ENCODE data around the gene PERM1. TPM values are rescaled to one million over a fixed set of nuclear protein-coding genes. Genes with fewer than 3 reads are reported as not detected.

PERM1 gene
- polyA plus RNA-seq, 1 donor, result 0.22 TPM

GRCh38 chr1:985126-985525, 3.2 kb upstream of the PERM1 start:
- Histone ChIP-seq H3K36me3 (ENCODE audit: control insufficient read depth, insufficient read depth, low read length) (no peaks in the 10 kb centered on the region), H3K9me3 (ENCODE audit: control insufficient read depth, low read depth, low read length) (no peaks in the 10 kb centered on the region), H3K27me3 (ENCODE audit: control insufficient read depth, insufficient read depth, low read length) (peaks cover 36% of the 10 kb centered on the region), H3K4me1 (ENCODE audit: control insufficient read depth, insufficient read depth, low read length) (no peaks in the 10 kb centered on the region), H3K4me3 (ENCODE audit: low read length) (no peak overlapping the region), H3K27ac (ENCODE audit: low read length) (no peak overlapping the region)
- DNase-seq, result no peak
- no CpG with 5 or more reads among the region's 13 CpGs for WGBS (ENCODE audit: insufficient coverage, low lambda C conversion rate)

- Histone ChIP-seq H3K36me3 (ENCODE audit: control insufficient read depth, insufficient read depth, low read length) (no peaks in the 10 kb centered on the region), H3K9me3 (ENCODE audit: control insufficient read depth, low read depth, low read length) (peaks cover 1% of the 10 kb centered on the region), H3K27ac (ENCODE audit: low read length) (no peak overlapping the region), H3K27me3 (ENCODE audit: control insufficient read depth, insufficient read depth, low read length) (peaks cover 36% of the 10 kb centered on the region), H3K4me1 (ENCODE audit: control insufficient read depth, insufficient read depth, low read length) (no peaks in the 10 kb centered on the region), H3K4me3 (ENCODE audit: low read length) (no peak overlapping the region)
- DNase-seq, result no peak
- WGBS (ENCODE audit: insufficient coverage, low lambda C conversion rate), result 22% methylated on average over 4 of the region's 12 CpGs
These were observed 2.6 kb upstream of the PERM1 start for GRCh38 chr1:984476-984814.

GRCh38 chr1:983798-984475, 2.0 kb upstream of the PERM1 start:
- Histone ChIP-seq H3K36me3 (ENCODE audit: control insufficient read depth, insufficient read depth, low read length) (no peaks in the 10 kb centered on the region), H3K4me1 (ENCODE audit: control insufficient read depth, insufficient read depth, low read length) (no peaks in the 10 kb centered on the region), H3K27me3 (ENCODE audit: control insufficient read depth, insufficient read depth, low read length) (peaks cover 36% of the 10 kb centered on the region), H3K27ac (ENCODE audit: low read length) (no peak overlapping the region), H3K9me3 (ENCODE audit: control insufficient read depth, low read depth, low read length) (peaks cover 6% of the 10 kb centered on the region), H3K4me3 (ENCODE audit: low read length) (no peak overlapping the region)
- no peak for DNase-seq
- no CpG with 5 or more reads among the region's 29 CpGs for WGBS (ENCODE audit: insufficient coverage, low lambda C conversion rate)

GRCh38 chr1:982765-983436, 1.0 kb upstream of the PERM1 start:
- no peaks in the 10 kb centered on the region for H3K4me1 ChIP-seq (ENCODE audit: control insufficient read depth, insufficient read depth, low read length)
- H3K4me3 ChIP-seq (ENCODE audit: low read length), result no peak overlapping the region
- H3K27me3 ChIP-seq (ENCODE audit: control insufficient read depth, insufficient read depth, low read length), result peaks cover 34% of the 10 kb centered on the region
- H3K36me3 ChIP-seq (ENCODE audit: control insufficient read depth, insufficient read depth, low read length), result no peaks in the 10 kb centered on the region
- no CpG with 5 or more reads among the region's 43 CpGs for whole genome bisulfite sequencing (ENCODE audit: insufficient coverage, low lambda C conversion rate)
- DNase-seq, result no peak
- peaks cover 17% of the 10 kb centered on the region for H3K9me3 ChIP-seq (ENCODE audit: control insufficient read depth, low read depth, low read length)
- H3K27ac ChIP-seq (ENCODE audit: low read length), result no peak overlapping the region

GRCh38 chr1:981491-981954, 370 bp downstream of the PERM1 start:
- DNase-seq, result no peak
- H3K27me3 ChIP-seq (ENCODE audit: control insufficient read depth, insufficient read depth, low read length), result peaks cover 34% of the 10 kb centered on the region
- no peaks in the 10 kb centered on the region for H3K36me3 ChIP-seq (ENCODE audit: control insufficient read depth, insufficient read depth, low read length)
- no CpG with 5 or more reads among the region's 21 CpGs for WGBS (ENCODE audit: insufficient coverage, low lambda C conversion rate)
- no peak overlapping the region for H3K4me3 ChIP-seq (ENCODE audit: low read length)
- H3K4me1 ChIP-seq (ENCODE audit: control insufficient read depth, insufficient read depth, low read length), result no peaks in the 10 kb centered on the region
- no peak overlapping the region for H3K27ac ChIP-seq (ENCODE audit: low read length)
- H3K9me3 ChIP-seq (ENCODE audit: control insufficient read depth, low read depth, low read length), result peaks cover 17% of the 10 kb centered on the region

GRCh38 chr1:980602-981395, 1.1 kb downstream of the PERM1 start:
- H3K27ac ChIP-seq (ENCODE audit: low read length), result no peak overlapping the region
- DNase-seq, result no peak
- WGBS (ENCODE audit: insufficient coverage, low lambda C conversion rate), result no CpG with 5 or more reads among the region's 35 CpGs

GRCh38 chr1:980137-980571, 1.7 kb downstream of the PERM1 start:
- Histone ChIP-seq H3K36me3 (ENCODE audit: control insufficient read depth, insufficient read depth, low read length) (no peaks in the 10 kb centered on the region), H3K27ac (ENCODE audit: low read length) (no peak overlapping the region), H3K27me3 (ENCODE audit: control insufficient read depth, insufficient read depth, low read length) (peaks cover 39% of the 10 kb centered on the region), H3K4me3 (ENCODE audit: low read length) (no peak overlapping the region), H3K4me1 (ENCODE audit: control insufficient read depth, insufficient read depth, low read length) (peaks cover 8% of the 10 kb centered on the region), H3K9me3 (ENCODE audit: control insufficient read depth, low read depth, low read length) (peaks cover 17% of the 10 kb centered on the region)
- DNase-seq, result no peak
- no CpG with 5 or more reads among the region's 13 CpGs for WGBS (ENCODE audit: insufficient coverage, low lambda C conversion rate)

More at GRCh38 chr1:980602-981395, 1.1 kb downstream of the PERM1 start:
- Histone ChIP-seq H3K4me1 (ENCODE audit: control insufficient read depth, insufficient read depth, low read length) (peaks cover 6% of the 10 kb centered on the region), H3K9me3 (ENCODE audit: control insufficient read depth, low read depth, low read length) (peaks cover 17% of the 10 kb centered on the region), H3K27me3 (ENCODE audit: control insufficient read depth, insufficient read depth, low read length) (peaks cover 35% of the 10 kb centered on the region), H3K4me3 (ENCODE audit: low read length) (no peak overlapping the region), H3K36me3 (ENCODE audit: control insufficient read depth, insufficient read depth, low read length) (no peaks in the 10 kb centered on the region)

- no peaks in the 10 kb centered on the region for H3K36me3 ChIP-seq (ENCODE audit: control insufficient read depth, insufficient read depth, low read length)
- H3K4me1 ChIP-seq (ENCODE audit: control insufficient read depth, insufficient read depth, low read length), result peaks cover 8% of the 10 kb centered on the region
- H3K4me3 ChIP-seq (ENCODE audit: low read length), result no peak overlapping the region
- H3K27ac ChIP-seq (ENCODE audit: low read length), result no peak overlapping the region
- H3K9me3 ChIP-seq (ENCODE audit: control insufficient read depth, low read depth, low read length), result peaks cover 17% of the 10 kb centered on the region
- WGBS (ENCODE audit: insufficient coverage, low lambda C conversion rate), result no CpG with 5 or more reads among the region's 9 CpGs
- peaks cover 38% of the 10 kb centered on the region for H3K27me3 ChIP-seq (ENCODE audit: control insufficient read depth, insufficient read depth, low read length)
- DNase-seq, result no peak
These were observed 2.2 kb downstream of the PERM1 start for GRCh38 chr1:979744-980072.

- Histone ChIP-seq H3K9me3 (ENCODE audit: control insufficient read depth, low read depth, low read length) (peaks cover 17% of the 10 kb centered on the region), H3K27me3 (ENCODE audit: control insufficient read depth, insufficient read depth, low read length) (peaks cover 38% of the 10 kb centered on the region), H3K27ac (ENCODE audit: low read length) (no peak overlapping the region), H3K36me3 (ENCODE audit: control insufficient read depth, insufficient read depth, low read length) (no peaks in the 10 kb centered on the region), H3K4me3 (ENCODE audit: low read length) (no peak overlapping the region), H3K4me1 (ENCODE audit: control insufficient read depth, insufficient read depth, low read length) (peaks cover 8% of the 10 kb centered on the region)
- DNase-seq, result no peak
- WGBS (ENCODE audit: insufficient coverage, low lambda C conversion rate), result no CpG with 5 or more reads among the region's 60 CpGs
These were observed 2.8 kb downstream of the PERM1 start for GRCh38 chr1:978835-979743.
